GM18867 (cell line): Measurements from ENCODE around the gene SYNPO2.
"Not testable (repeated sequence)": the region's sequence is repeated elsewhere in the genome, so short reads cannot be mapped to it uniquely, and the experiment has no call there.

Experiments
- ATAC-seq: cut with Tn5 transposase; IDR thresholded peaks from one replicate; pipeline ENCODE4 v1.9.1; 2021; ENCODE audit warnings: mild to moderate bottlenecking, moderate library complexity; ENCODE audit not compliant: unreplicated experiment

Gene SYNPO2

GRCh38 chr4:118877797-118878196, 10.9 kb upstream of the SYNPO2 start:
- ATAC-seq: no peak

GRCh38 chr4:118878507-118878906, 10.1 kb upstream of the SYNPO2 start:
- not testable (repeated sequence) for ATAC-seq

GRCh38 chr4:118879409-118879808, 9.2 kb upstream of the SYNPO2 start:
- no peak for ATAC-seq

GRCh38 chr4:118881512-118882146, 7.0 kb upstream of the SYNPO2 start:
- ATAC-seq: no peak

- ATAC-seq: no peak
These were observed 4.8 kb upstream of the SYNPO2 start for GRCh38 chr4:118883861-118884260.

- no peak for ATAC-seq
These were observed 3.9 kb upstream of the SYNPO2 start for GRCh38 chr4:118884716-118885115.

GRCh38 chr4:118889312-118889691, 648 bp downstream of the SYNPO2 start:
- ATAC-seq: no peak

- no peak for ATAC-seq
These were observed 5.4 kb downstream of the SYNPO2 start for GRCh38 chr4:118894034-118894433.

GRCh38 chr4:118898221-118898620, 9.6 kb downstream of the SYNPO2 start:
- ATAC-seq: no peak

GRCh38 chr4:118898684-118899138, 10.1 kb downstream of the SYNPO2 start:
- ATAC-seq: no peak

GRCh38 chr4:118904418-118904817, 15.8 kb downstream of the SYNPO2 start:
- no peak for ATAC-seq

- no peak for ATAC-seq
These were observed 16.3 kb downstream of the SYNPO2 start for GRCh38 chr4:118904935-118905334.

- no peak for ATAC-seq
These were observed 16.9 kb downstream of the SYNPO2 start for GRCh38 chr4:118905566-118905965.

- ATAC-seq: no peak
These were observed 20.7 kb downstream of the SYNPO2 start for GRCh38 chr4:118909173-118909956.

- ATAC-seq: no peak
These were observed 21.6 kb downstream of the SYNPO2 start for GRCh38 chr4:118910221-118910620.

GRCh38 chr4:118911238-118911703, 22.6 kb downstream of the SYNPO2 start:
- no peak for ATAC-seq

GRCh38 chr4:118915468-118915867, 26.8 kb downstream of the SYNPO2 start:
- no peak for ATAC-seq

GRCh38 chr4:118916691-118917289, 28.1 kb downstream of the SYNPO2 start:
- no peak for ATAC-seq

- no peak for ATAC-seq
These were observed 28.9 kb downstream of the SYNPO2 start for GRCh38 chr4:118917582-118917981.

GRCh38 chr4:118918388-118918787, 29.7 kb downstream of the SYNPO2 start:
- no peak for ATAC-seq

- no peak for ATAC-seq
These were observed 31.6 kb downstream of the SYNPO2 start for GRCh38 chr4:118920247-118920646.

GRCh38 chr4:118921786-118922185, 33.1 kb downstream of the SYNPO2 start:
- no peak for ATAC-seq
